Keratinocyte (primary cell): ENCODE data around the gene RCAN3. TPM values are rescaled to one million over a fixed set of nuclear protein-coding genes. Genes with fewer than 3 reads are reported as not detected.

Source experiments
- DNase-seq: peaks from one replicate; pipeline ENCODE4 v3.0.0-alpha.2; 2011; ENCODE audit warnings: low read depth, missing footprints, low spot score
- FAIRE-seq: peaks from 2 replicates; lab custom pipeline; 2011; peaks lifted over from hg19 to GRCh38; lab: Jason Lieb, UNC
- H2AFZ ChIP-seq: 2 replicates; pipeline ENCODE4 v1.6.0; 2012; ENCODE audit warnings: low read length, control low read depth, inconsistent platforms; ENCODE audit not compliant: control insufficient read depth
- H3K27ac ChIP-seq: 2 replicates; pipeline ENCODE4 v1.5.1; 2011; ENCODE audit warnings: low read length; ENCODE audit not compliant: control insufficient read depth, insufficient read depth
- H3K27me3 ChIP-seq: 3 replicates; pipeline ENCODE4 v1.6.0; 2011; ENCODE audit warnings: low read length; ENCODE audit not compliant: control insufficient read depth, insufficient read depth; ENCODE audit errors: extremely low read depth
- H3K36me3 ChIP-seq, 2 experiments: 2 replicates in 1 of 2; 3 replicates in 1 of 2; pipeline ENCODE4 v1.5.1; 2011; ENCODE audit warnings: low read length in 2 of 2, mild to moderate bottlenecking in 1 of 2; ENCODE audit not compliant: control insufficient read depth in 2 of 2, insufficient read depth in 2 of 2; ENCODE audit errors: extremely low read depth in 1 of 2
- H3K4me1 ChIP-seq: 3 replicates; pipeline ENCODE4 v1.5.1; 2011; ENCODE audit warnings: low read length; ENCODE audit not compliant: control insufficient read depth, insufficient read depth; ENCODE audit errors: extremely low read depth
- H3K4me2 ChIP-seq: 3 replicates; pipeline ENCODE4 v1.6.0; 2011; ENCODE audit warnings: low read depth, low read length; ENCODE audit not compliant: control insufficient read depth, insufficient read depth; ENCODE audit errors: extremely low read depth
- H3K4me3 ChIP-seq, 3 experiments: fragments of 200-600 bp in 1 of 3; sonication (generic) in 1 of 3; 2 replicates in 2 of 3; 3 replicates in 1 of 3; pipeline ENCODE4 v1.5.1; 2011 to 2016; ENCODE audit warnings: low read length in 3 of 3, mild to moderate bottlenecking in 3 of 3, control low read depth in 2 of 3, inconsistent platforms in 1 of 3, low read depth in 1 of 3, mixed read lengths in 1 of 3, mixed run types in 1 of 3, moderate library complexity in 1 of 3; ENCODE audit not compliant: control insufficient read depth in 2 of 3, insufficient read depth in 2 of 3; ENCODE audit errors: extremely low read depth in 1 of 3
- H3K79me2 ChIP-seq: 2 replicates; pipeline ENCODE4 v1.6.0; 2012; ENCODE audit warnings: low read length; ENCODE audit not compliant: control insufficient read depth, insufficient read depth
- H3K9ac ChIP-seq: 3 replicates; pipeline ENCODE4 v1.6.0; 2011; ENCODE audit warnings: low read length; ENCODE audit not compliant: control insufficient read depth, insufficient read depth; ENCODE audit errors: extremely low read depth
- H3K9me1 ChIP-seq: 3 replicates; pipeline ENCODE4 v1.6.0; 2011; ENCODE audit warnings: low read length; ENCODE audit not compliant: control insufficient read depth, insufficient read depth; ENCODE audit errors: extremely low read depth
- H3K9me3 ChIP-seq: 2 replicates; pipeline ENCODE4 v1.5.1; 2012; ENCODE audit warnings: low read depth, low read length; ENCODE audit not compliant: control insufficient read depth
- H4K20me1 ChIP-seq: 3 replicates; pipeline ENCODE4 v1.6.0; 2011; ENCODE audit warnings: low read length; ENCODE audit not compliant: control insufficient read depth, insufficient read depth; ENCODE audit errors: extremely low read depth
- CTCF ChIP-seq, 3 experiments: IDR thresholded peaks in 1 of 3; conservative IDR thresholded peaks in 1 of 3; optimal IDR thresholded peaks in 1 of 3; 2 replicates in 2 of 3; 3 replicates in 1 of 3; pipeline versions ENCODE3 to v1.5.1; 2011; ENCODE audit warnings: low read length in 3 of 3, mild to moderate bottlenecking in 3 of 3, moderate library complexity in 2 of 3, control low read depth in 1 of 3, inconsistent platforms in 1 of 3; ENCODE audit not compliant: insufficient read depth in 2 of 3; ENCODE audit errors: extremely low read depth in 1 of 3
- EZH2 ChIP-seq: IDR thresholded peaks from one replicate; pipeline ENCODE4 v1.6.1; 2012; ENCODE audit warnings: inconsistent platforms, mild to moderate bottlenecking, low read length, moderate library complexity
- dilution Hi-C: fragments of 300-500 bp; cut with MboI; formaldehyde crosslinking; loops from one replicate; pipeline ENCODE4 v1.7.0; 2020; ENCODE audit warnings: low sequenced_read_pairs; ENCODE audit not compliant: extremely low pct_ligation_motif_present
- polyA plus RNA-seq, 5 experiments: library from polyadenylated mRNA; depleted of rRNA in 3 of 5; stranded (reverse) in 3 of 5; stranded (forward) in 1 of 5; unstranded in 1 of 5; fragments of >200 nt; gene quantifications; 1 replicate in 1 of 5; 2 replicates in 3 of 5; 3 replicates in 1 of 5; pipeline versions ENCODE4 v1.2.1 to v1.2.3, GENCODE V29; 2011 to 2012; ENCODE audit warnings: missing spikeins in 2 of 5, low read depth in 1 of 5, low replicate concordance in 1 of 5

The RCAN3 gene
- polyA plus RNA-seq, 1 donor (not counting 4 experiments of a cell fraction or from before 2014, with no cell fraction given) = 13.8 TPM

GRCh38 chr1:24507405-24507804 lies 4.8 kb downstream of the RCAN3 start:
- no peak overlapping the region for H3K4me2 ChIP-seq
- H3K9me1 ChIP-seq = no peaks in the 10 kb centered on the region
- no peaks in the 10 kb centered on the region for H3K36me3 ChIP-seq
- no peaks in the 10 kb centered on the region for H4K20me1 ChIP-seq
- no peak overlapping the region for H3K9ac ChIP-seq
- DNase-seq (no peak), FAIRE-seq (no peak)
- no peak for TF ChIP-seq CTCF (optimal IDR thresholded peaks at IDR 0.05 in 1 of 3, IDR thresholded peaks at IDR 0.05 in 1 of 3, conservative IDR thresholded peaks at IDR 0.05 in 1 of 3; ENCODE audit: extremely low read depth in 1 of 3, insufficient read depth in 2 of 3, low read length in 3 of 3)
- no peak for TF ChIP-seq EZH2
- H3K4me1 ChIP-seq = peaks cover 8% of the 10 kb centered on the region
- dilution Hi-C loops = no loop called here
- no peak overlapping the region for H3K27ac ChIP-seq
- H3K4me3 ChIP-seq = no peak overlapping the region
- no peaks in the 10 kb centered on the region for H3K9me3 ChIP-seq
- H3K79me2 ChIP-seq = peaks cover 17% of the 10 kb centered on the region
- H2AFZ ChIP-seq = no peak overlapping the region
- H3K27me3 ChIP-seq = no peaks in the 10 kb centered on the region

DNA sequence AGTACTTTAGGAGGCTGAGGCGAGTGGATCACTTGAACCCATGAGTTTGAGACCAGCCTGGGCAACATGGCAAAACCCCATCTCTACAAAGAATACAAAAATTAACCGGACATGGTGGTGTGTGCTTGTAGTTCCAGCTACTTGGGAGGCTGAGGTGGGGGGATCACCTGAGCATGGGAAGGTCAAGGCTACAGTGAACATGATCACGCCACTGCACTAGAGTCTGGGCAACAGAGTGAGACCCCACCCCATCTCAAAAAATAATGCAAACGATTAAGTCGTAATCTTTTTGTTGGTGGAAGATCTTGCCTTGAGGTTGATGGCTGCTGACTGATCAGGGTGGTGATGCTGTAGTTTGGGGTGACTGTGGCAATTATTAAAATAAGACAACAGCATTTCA lies 6.3 kb downstream of the RCAN3 start:
- no peak overlapping the region for H2AFZ ChIP-seq
- no peaks in the 10 kb centered on the region for H3K9me1 ChIP-seq
- no peak overlapping the region for H3K4me2 ChIP-seq
- no peaks in the 10 kb centered on the region for H3K27me3 ChIP-seq
- H3K4me3 ChIP-seq = no peak overlapping the region
- no peaks in the 10 kb centered on the region for H3K36me3 ChIP-seq
- TF ChIP-seq CTCF (optimal IDR thresholded peaks at IDR 0.05 in 1 of 3, IDR thresholded peaks at IDR 0.05 in 1 of 3, conservative IDR thresholded peaks at IDR 0.05 in 1 of 3; ENCODE audit: extremely low read depth in 1 of 3, insufficient read depth in 2 of 3, low read length in 3 of 3) = no peak
- TF ChIP-seq EZH2 = no peak
- no peak overlapping the region for H3K27ac ChIP-seq
- dilution Hi-C loops = no loop called here
- no peaks in the 10 kb centered on the region for H3K9me3 ChIP-seq
- H4K20me1 ChIP-seq = no peaks in the 10 kb centered on the region
- peaks cover 4% of the 10 kb centered on the region for H3K4me1 ChIP-seq
- no peak for DNase-seq
- no peak for FAIRE-seq
- H3K79me2 ChIP-seq = peaks cover 19% of the 10 kb centered on the region
- H3K9ac ChIP-seq = no peak overlapping the region
